IMR-90 (cell line): ENCODE measurements around the gene MEGF6. TPM values are rescaled to one million over a fixed set of nuclear protein-coding genes. Genes with fewer than 3 reads are reported as not detected.

ENCODE experiments used
- ATAC-seq: fragments of 200-7000 bp; cut with Tn5 transposase; 2 replicates; pipeline ENCODE4 v1.9.1; 2020; ENCODE audit warnings: low read depth, mild to moderate bottlenecking, moderate library complexity
- BruUV-seq: library from RNA; stranded (reverse); fragments of 400-500 nt; replicated peaks from 2 replicates; lab custom pipeline; 2021; lab: Mats Ljungman, UMichigan
- CTCF ChIA-PET: fragments of 300-600 bp; formaldehyde crosslinking; extraction: SDS; loops from one replicate; lab custom pipeline; 2021; ENCODE audit warnings: antibody characterized with exemption; lab: Yijun Ruan, JAX
- POLR2A ChIA-PET: fragments of 300-600 bp; sonication (Branson Sonifier 250); formaldehyde crosslinking; loops from one replicate; lab custom pipeline; 2022; ENCODE audit warnings: antibody characterized with exemption; ENCODE audit not compliant: unreplicated experiment; lab: Charles Lee
- DNase-seq: peaks from one replicate; pipeline ENCODE4 v3.0.0; 2013
- H2AFZ ChIP-seq: replicated peaks from 2 replicates; pipeline ENCODE3; 2013; ENCODE audit warnings: low read length, mild to moderate bottlenecking; ENCODE audit not compliant: poor library complexity
- H2AK5ac ChIP-seq: 2 replicates; pipeline ENCODE4 v1.6.1; 2013; ENCODE audit warnings: low read depth, low read length, inconsistent platforms
- H2AK9ac ChIP-seq: replicated peaks from 2 replicates; pipeline ENCODE3; 2013; ENCODE audit warnings: mild to moderate bottlenecking, low read depth, low read length, moderate library complexity; ENCODE audit not compliant: poor library complexity
- H2BK120ac ChIP-seq: 2 replicates; pipeline ENCODE4 v1.6.1; 2013; ENCODE audit warnings: low read depth, low read length, inconsistent platforms
- H2BK15ac ChIP-seq: 3 replicates; pipeline ENCODE4 v1.6.1; 2013; ENCODE audit warnings: low read depth, low read length, inconsistent platforms
- H2BK20ac ChIP-seq: 2 replicates; pipeline ENCODE4 v1.6.1; 2013; ENCODE audit warnings: low read depth, mild to moderate bottlenecking, inconsistent platforms, low read length, moderate library complexity
- H2BK5ac ChIP-seq: 2 replicates; pipeline ENCODE4 v1.6.1; 2013; ENCODE audit warnings: mild to moderate bottlenecking, low read depth, low read length, inconsistent platforms; ENCODE audit not compliant: poor library complexity, severe bottlenecking
- H3K14ac ChIP-seq: replicated peaks from 2 replicates; pipeline ENCODE4 v1.6.1; 2013; ENCODE audit warnings: low read depth, low read length, inconsistent platforms
- H3K18ac ChIP-seq: 2 replicates; pipeline ENCODE4 v1.6.1; 2013; ENCODE audit warnings: low read depth, low read length, control low read depth
- H3K23ac ChIP-seq: 2 replicates; pipeline ENCODE4 v1.6.1; 2013; ENCODE audit warnings: low read depth, low read length, inconsistent platforms
- H3K27ac ChIP-seq: 2 replicates; pipeline ENCODE4 v1.5.1; 2013; ENCODE audit warnings: mild to moderate bottlenecking, control low read depth, low read length; ENCODE audit not compliant: insufficient read depth
- H3K27me3 ChIP-seq: 2 replicates; pipeline ENCODE4 v1.6.1; 2013; ENCODE audit warnings: low read length; ENCODE audit not compliant: control insufficient read depth, insufficient read depth
- H3K36me3 ChIP-seq: 2 replicates; pipeline ENCODE4 v1.6.1; 2013; ENCODE audit warnings: low read length, mixed read lengths; ENCODE audit not compliant: control insufficient read depth, insufficient read depth
- H3K4ac ChIP-seq: 2 replicates; pipeline ENCODE4 v1.6.1; 2013; ENCODE audit warnings: low read depth, low read length, inconsistent platforms
- H3K4me1 ChIP-seq: 2 replicates; pipeline ENCODE4 v1.6.1; 2013; ENCODE audit warnings: low read length, mixed read lengths; ENCODE audit not compliant: control insufficient read depth, insufficient read depth
- H3K4me2 ChIP-seq: 2 replicates; pipeline ENCODE4 v1.6.1; 2013; ENCODE audit warnings: low read depth, mild to moderate bottlenecking, control low read depth, low read length, moderate library complexity
- H3K4me3 ChIP-seq: 2 replicates; pipeline ENCODE4 v1.5.1; 2013; ENCODE audit warnings: low read depth, mild to moderate bottlenecking, control low read depth, low read length, moderate library complexity; ENCODE audit not compliant: insufficient read depth
- H3K56ac ChIP-seq: 2 replicates; pipeline ENCODE4 v1.6.1; 2013; ENCODE audit warnings: low read length, inconsistent platforms; ENCODE audit not compliant: insufficient read depth; ENCODE audit errors: extremely low read depth
- H3K79me1 ChIP-seq, 2 experiments: 2 replicates each; pipeline ENCODE4 v1.6.1; 2013; ENCODE audit warnings: low read length in 2 of 2, inconsistent platforms in 1 of 2, low read depth in 1 of 2
- H3K9ac ChIP-seq: 2 replicates; pipeline ENCODE4 v1.6.1; 2013; ENCODE audit warnings: low read depth, low read length, control low read depth
- H3K9me1 ChIP-seq: 2 replicates; pipeline ENCODE4 v1.6.1; 2013; ENCODE audit warnings: low read length, inconsistent platforms; ENCODE audit not compliant: insufficient read depth
- H3K9me3 ChIP-seq: 2 replicates; pipeline ENCODE4 v1.6.1; 2013; ENCODE audit warnings: low read length; ENCODE audit not compliant: control insufficient read depth, insufficient read depth
- H4K20me1 ChIP-seq: 2 replicates; pipeline ENCODE4 v1.6.1; 2013; ENCODE audit warnings: low read length, inconsistent platforms; ENCODE audit not compliant: insufficient read depth
- H4K5ac ChIP-seq: 2 replicates; pipeline ENCODE4 v1.6.1; 2013; ENCODE audit warnings: mild to moderate bottlenecking, low read depth, low read length, control low read depth
- H4K8ac ChIP-seq, 2 experiments: 2 replicates each; pipeline ENCODE4 v1.6.1; 2013; ENCODE audit warnings: low read depth in 2 of 2, low read length in 2 of 2, control low read depth in 1 of 2, inconsistent platforms in 1 of 2
- H4K91ac ChIP-seq: 2 replicates; pipeline ENCODE4 v1.6.1; 2013; ENCODE audit warnings: low read depth, low read length, inconsistent platforms; ENCODE audit not compliant: insufficient read depth
- BHLHE40 ChIP-seq: fragments of 150-350 bp; IDR thresholded peaks from 2 replicates; pipeline ENCODE4 v1.6.1; 2016; ENCODE audit warnings: mild to moderate bottlenecking, low read depth, low read length
- CHD1 ChIP-seq: IDR thresholded peaks from 2 replicates; pipeline ENCODE4 v1.6.1; 2012; ENCODE audit warnings: low read depth, low read length, improper control_type of control experiment
- CTCF ChIP-seq: conservative IDR thresholded peaks from 2 replicates; pipeline ENCODE4 v1.5.1; 2012; ENCODE audit warnings: mild to moderate bottlenecking, low read depth, low read length, improper control_type of control experiment
- NFE2L2 ChIP-seq: fragments of 150-350 bp; IDR thresholded peaks from 2 replicates; pipeline ENCODE4 v1.6.1; 2016; ENCODE audit warnings: low read depth, mild to moderate bottlenecking, low read length
- RAD21 ChIP-seq: IDR thresholded peaks from 2 replicates; pipeline ENCODE4 v1.6.1; 2012; ENCODE audit warnings: low read length, improper control_type of control experiment
- RFX5 ChIP-seq: IDR thresholded peaks from 2 replicates; pipeline ENCODE4 v1.8.0; 2012; ENCODE audit warnings: low read depth, mild to moderate bottlenecking, low read length, moderate library complexity
- USF2 ChIP-seq: fragments of 150-350 bp; IDR thresholded peaks from 2 replicates; pipeline ENCODE4 v1.6.1; 2017; ENCODE audit warnings: mild to moderate bottlenecking, antibody characterized with exemption, low read length, low read depth
- WGBS, 2 experiments: methylation state at CpG; one replicate each; pipeline versions ENCODE4 v1.1.5 to v1.1.7; 2013; ENCODE audit warnings: missing lambda C conversion rate in 2 of 2; ENCODE audit not compliant: insufficient read length in 1 of 2; ENCODE audit errors: extremely low coverage in 2 of 2; 5-methylcytosine and 5-hydroxymethylcytosine counted together
- dilution Hi-C: fragments of 300-500 bp; cut with HindIII; formaldehyde crosslinking; loops from one replicate; pipeline ENCODE4 v1.14.3; 2018; ENCODE audit warnings: low sequenced_read_pairs; ENCODE audit not compliant: unreplicated experiment
- in situ Hi-C: fragments of 300-500 bp; cut with MboI; formaldehyde crosslinking; loops from 3 replicates; pipeline ENCODE4 v1.14.3; 2019; ENCODE audit warnings: low sequenced_read_pairs, inconsistent platforms, mixed read lengths
- intact Hi-C: fragments of 100-400 bp; cut with micrococcal nuclease; formaldehyde crosslinking; loops from 2 replicates; pipeline ENCODE4 v1.10.0; 2022
- polyA plus RNA-seq, 3 experiments: library from polyadenylated mRNA; depleted of rRNA; stranded (reverse); fragments of >200 nt; gene quantifications; 2 replicates each; pipeline ENCODE4 v1.2.3, GENCODE V29; 2012; ENCODE audit warnings: low replicate concordance in 1 of 3
- total RNA-seq: library from RNA; depleted of rRNA; stranded (reverse); fragments of >200 nt; gene quantifications from 2 replicates; pipeline ENCODE4 v1.2.3, GENCODE V29; 2012

The MEGF6 gene
- total and polyA plus RNA-seq, 2 of the 4 experiments (the other 2 are of a cell fraction), result 0.72 to 4.1 TPM

- Histone ChIP-seq H4K5ac (no peak overlapping the region), H3K18ac (no peak overlapping the region), H2BK120ac (no peak overlapping the region), H2AFZ (no peak overlapping the region), H3K4me3 (no peak overlapping the region), H3K56ac (no peak overlapping the region), H3K9me3 (no peaks in the 10 kb centered on the region; the same call in 1 of the 2 replicates), H3K27ac (no peak overlapping the region), H3K79me1 (no peaks in the 10 kb centered on the region), H2BK15ac (no peak overlapping the region), H3K23ac (no peak overlapping the region), H3K14ac (no peak overlapping the region), H3K4ac (no peak overlapping the region), H2AK9ac (no peak overlapping the region), H3K9ac (no peak overlapping the region), H3K9me1 (no peaks in the 10 kb centered on the region), H3K27me3 (peaks cover 34% of the 10 kb centered on the region), H4K91ac (no peak overlapping the region), H4K20me1 (no peaks in the 10 kb centered on the region), H3K36me3 (no peaks in the 10 kb centered on the region), H3K4me1 (no peaks in the 10 kb centered on the region), H3K4me2 (no peak overlapping the region), H2BK20ac (no peak overlapping the region), H2AK5ac (no peak overlapping the region), H4K8ac (no peak overlapping the region), H2BK5ac (no peak overlapping the region)
- TF ChIP-seq CHD1, result no peak
- TF ChIP-seq CTCF, result no peak
- no peak for TF ChIP-seq USF2
- TF ChIP-seq BHLHE40, result no peak
- no peak for TF ChIP-seq RFX5
- no peak for TF ChIP-seq RAD21
- TF ChIP-seq NFE2L2, result no peak
- POLR2A ChIA-PET, result no interaction called here
- intact Hi-C loops, result no loop called here
- ATAC-seq, result no peak
- 93% methylated on average over 3 of the region's 18 CpGs; no CpG with 5 or more reads in 1 of the 2 experiments for WGBS, 2 experiments
- no peak for DNase-seq
- CTCF ChIA-PET, result no interaction called here
- dilution Hi-C loops, result no loop called here
- no TSS peak for BruUV-seq
- in situ Hi-C loops, result no loop called here
Observed at GRCh38 chr1:3444298-3444697, 167.0 kb downstream of the MEGF6 start.
